K562 (cell line): ENCODE results near the gene OR2T11.

ENCODE experiments used
- CTCF ChIP-seq, 3 experiments: IDR thresholded peaks in 2 of 3; conservative IDR thresholded peaks in 1 of 3; 2 replicates each; pipeline ENCODE4 v1.5.1; 2011 to 2012; ENCODE audit warnings: low read length in 3 of 3, mild to moderate bottlenecking in 3 of 3, control low read depth in 2 of 3, improper control_type of control experiment in 1 of 3, inconsistent platforms in 1 of 3, low read depth in 1 of 3, mixed read lengths in 1 of 3, moderate library complexity in 1 of 3; ENCODE audit not compliant: insufficient read depth in 2 of 3
- PML ChIP-seq: IDR thresholded peaks from 2 replicates; pipeline ENCODE4 v1.6.1; 2012; ENCODE audit warnings: low read length, inconsistent platforms
- RBBP5 ChIP-seq: fragments of 200-600 bp; sonication (generic); IDR thresholded peaks from 2 replicates; pipeline ENCODE4 v1.6.1; 2012; ENCODE audit warnings: borderline replicate concordance, mild to moderate bottlenecking, low read length, control low read depth, inconsistent platforms; ENCODE audit not compliant: insufficient read depth, poor library complexity, severe bottlenecking
- SIN3A ChIP-seq, 2 experiments: fragments of 150-350 bp in 1 of 2; IDR thresholded peaks; 2 replicates each; pipeline ENCODE4 v1.6.1; 2011 to 2016; ENCODE audit warnings: borderline replicate concordance in 2 of 2, low read depth in 2 of 2, low read length in 2 of 2, mild to moderate bottlenecking in 2 of 2, moderate library complexity in 2 of 2; ENCODE audit not compliant: control insufficient read depth in 1 of 2
- SIX5 ChIP-seq, 2 experiments: IDR thresholded peaks; 2 replicates each; pipeline ENCODE4 v1.6.1; 2011; ENCODE audit warnings: low read length in 2 of 2, borderline replicate concordance in 1 of 2, low read depth in 1 of 2, mild to moderate bottlenecking in 1 of 2, moderate library complexity in 1 of 2; ENCODE audit not compliant: insufficient read depth in 1 of 2
- ZBTB43 ChIP-seq: sonication (generic); formaldehyde crosslinking; IDR thresholded peaks from 2 replicates; pipeline ENCODE4 v1.8.0; 2023; ENCODE audit warnings: mild to moderate bottlenecking, missing genetic modification reagents
- ZNF740 ChIP-seq, 3 experiments: fragments of 200-800 bp in 1 of 3; sonication (Bioruptor generic) in 1 of 3; sonication (generic) in 1 of 3; formaldehyde crosslinking in 1 of 3; IDR thresholded peaks; 2 replicates each; pipeline versions ENCODE4 v1.6.1 to v1.8.0; 2016 to 2022; ENCODE audit warnings: mild to moderate bottlenecking in 2 of 3, missing compliant biosample characterization in 2 of 3, missing genetic modification characterization in 2 of 3, missing genetic modification reagents in 1 of 3

- TF ChIP-seq SIN3A (IDR thresholded peaks at IDR 0.05; ENCODE audit: borderline replicate concordance in 2 of 2, control insufficient read depth in 1 of 2, low read depth in 2 of 2, low read length in 2 of 2) (no peak), ZNF740 (CRISPR knock-in tag; IDR thresholded peaks at IDR 0.05) (no peak), ZNF740 (tag; IDR thresholded peaks at IDR 0.05) (no peak), CTCF (IDR thresholded peaks at IDR 0.05 in 2 of 3, conservative IDR thresholded peaks at IDR 0.05 in 1 of 3; ENCODE audit: insufficient read depth in 2 of 3, low read depth in 1 of 3, low read length in 3 of 3) (no peak), RBBP5 (no peak), PML (no peak), SIX5 (IDR thresholded peaks at IDR 0.05; ENCODE audit: borderline replicate concordance in 1 of 2, insufficient read depth in 1 of 2, low read depth in 1 of 2, low read length in 2 of 2) (no peak), ZBTB43 (CRISPR knock-in tag) (no peak)
Observed at GRCh38 chr1:248597589-248597988, 37.3 kb downstream of the OR2T11 start, which contains the start of gene OR2T10.
